ENCODE data around the gene SGCA.
A peak's percentile ranks its signal among the peaks of the same experiment; 100 is the strongest.

The SGCA gene

DNA sequence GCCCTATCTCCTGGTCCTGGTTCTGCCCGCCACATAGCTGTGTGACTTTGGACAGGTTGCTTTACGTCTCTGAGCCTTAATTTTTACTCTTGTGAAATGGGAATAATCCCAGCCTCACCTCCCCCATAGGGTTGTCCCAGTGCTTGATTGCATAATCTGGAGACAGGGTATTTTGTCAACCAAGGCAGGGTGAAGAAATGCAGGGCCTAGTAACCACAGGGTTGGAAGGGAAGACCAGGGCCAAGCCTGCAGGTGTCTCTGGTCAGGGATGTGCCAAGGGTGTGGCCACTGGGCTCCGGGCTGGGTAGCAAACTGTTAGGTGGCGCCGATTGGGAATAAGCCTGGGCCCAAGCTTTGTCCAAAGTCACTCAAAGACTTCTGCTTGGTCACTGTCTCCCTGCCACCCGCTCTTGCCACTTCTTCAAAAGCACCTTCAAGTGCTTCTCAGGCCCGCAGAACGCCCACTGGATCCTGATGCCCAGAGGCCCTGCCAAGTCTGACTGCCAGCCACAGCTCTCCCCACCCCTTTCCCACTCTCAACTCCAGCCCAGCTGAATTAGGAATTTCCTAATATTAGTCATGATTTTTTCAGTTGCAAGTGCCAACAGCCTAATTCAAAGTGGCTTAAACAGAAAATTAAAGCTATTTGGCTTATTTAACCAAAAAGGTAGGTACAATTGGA is 56.2 kb downstream of the SGCA start:
- 0 out of 2 replicates have a peak, but pooled peaks have one; percentile 22 for TF ChIP-seq ZNF768 (tag by site-specific recombination; IDR thresholded peaks at IDR 0.05)
- no peak for TF ChIP-seq ZNF830 (tag by site-specific recombination; IDR thresholded peaks at IDR 0.05; ENCODE audit: low read depth)
- Histone ChIP-seq H3K4me3 (ENCODE audit: low read depth, low read length) (no peak overlapping the region), H3K36me3 (ENCODE audit: control insufficient read depth in 2 of 2, insufficient read depth in 1 of 2, low read length in 2 of 2) (no peaks in the 10 kb centered on the region), H3K4me1 (ENCODE audit: control insufficient read depth, insufficient read depth, low read length) (0 out of 2 replicates have a peak, but pooled peaks cover 9% of the 10 kb centered on the region), H3K27ac (ENCODE audit: extremely low read depth, low read depth, low read length) (no peak overlapping the region), H3K9me3 (ENCODE audit: control insufficient read depth, insufficient read depth, low read depth, low read length) (no peaks in the 10 kb centered on the region)
- CTCF ChIA-PET, result interaction anchor here (0.6 to 14.7 kb wide), 5 partner anchors 18 to 128 kb away, joined by 3 to 217 read pairs (median 5); partner anchors contain the start of gene COL1A1
- POLR2A ChIA-PET, result interaction anchor here (0.5 to 1.0 kb wide), 2 partner anchors 10 kb away, joined by 3 to 4 read pairs; no protein-coding TSS in a partner anchor

DNA sequence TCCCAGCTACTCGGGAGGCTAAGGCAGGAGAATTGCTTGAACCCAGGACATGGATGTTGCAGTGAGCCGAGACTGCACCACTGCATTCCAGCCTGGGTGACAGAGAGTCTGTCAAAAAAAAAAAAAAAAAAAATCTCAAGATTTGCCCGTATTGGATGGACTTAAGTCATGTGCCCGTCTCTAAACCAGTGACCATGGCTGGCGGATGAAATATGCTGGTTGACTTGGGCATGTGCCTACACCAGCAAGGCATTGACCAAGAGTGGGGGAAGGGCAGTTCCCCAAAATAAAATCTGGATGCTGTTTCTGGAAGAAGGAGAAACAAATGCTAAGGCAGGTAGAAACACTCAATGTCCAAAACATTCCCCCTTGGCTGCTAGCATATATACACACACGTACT is 57.1 kb downstream of the SGCA start:
- ChIA-PET CTCF (interaction anchor here (0.7 to 14.7 kb wide), 3 partner anchors 19 to 50 kb away, joined by 4 to 217 read pairs (median 5); partner anchors contain the start of gene COL1A1), POLR2A (interaction anchor here (0.5 kb wide), 1 partner anchor 9 kb away, joined by 4 read pairs; no protein-coding TSS in a partner anchor)
- 0 out of 2 replicates have a peak, but pooled peaks cover 9% of the 10 kb centered on the region for H3K4me1 ChIP-seq (ENCODE audit: control insufficient read depth, insufficient read depth, low read length)
- H3K36me3 ChIP-seq (ENCODE audit: control insufficient read depth in 2 of 2, insufficient read depth in 1 of 2, low read length in 2 of 2), result no peaks in the 10 kb centered on the region
- no peak overlapping the region for H3K27ac ChIP-seq (ENCODE audit: extremely low read depth, low read depth, low read length)
- no peak for TF ChIP-seq TRIM28 (IDR thresholded peaks at IDR 0.05; ENCODE audit: borderline replicate concordance, low read length)
- no peak for TF ChIP-seq ZBTB21 (tag by site-specific recombination; IDR thresholded peaks at IDR 0.05)
- TF ChIP-seq ZBTB17 (tag by site-specific recombination; IDR thresholded peaks at IDR 0.05), result no peak
- no peak for TF ChIP-seq ZNF544 (tag by site-specific recombination; IDR thresholded peaks at IDR 0.05)
- TF ChIP-seq ZNF510 (tag by site-specific recombination; IDR thresholded peaks at IDR 0.05; ENCODE audit: insufficient replicate concordance), result no peak
- TF ChIP-seq, protein P1, sequence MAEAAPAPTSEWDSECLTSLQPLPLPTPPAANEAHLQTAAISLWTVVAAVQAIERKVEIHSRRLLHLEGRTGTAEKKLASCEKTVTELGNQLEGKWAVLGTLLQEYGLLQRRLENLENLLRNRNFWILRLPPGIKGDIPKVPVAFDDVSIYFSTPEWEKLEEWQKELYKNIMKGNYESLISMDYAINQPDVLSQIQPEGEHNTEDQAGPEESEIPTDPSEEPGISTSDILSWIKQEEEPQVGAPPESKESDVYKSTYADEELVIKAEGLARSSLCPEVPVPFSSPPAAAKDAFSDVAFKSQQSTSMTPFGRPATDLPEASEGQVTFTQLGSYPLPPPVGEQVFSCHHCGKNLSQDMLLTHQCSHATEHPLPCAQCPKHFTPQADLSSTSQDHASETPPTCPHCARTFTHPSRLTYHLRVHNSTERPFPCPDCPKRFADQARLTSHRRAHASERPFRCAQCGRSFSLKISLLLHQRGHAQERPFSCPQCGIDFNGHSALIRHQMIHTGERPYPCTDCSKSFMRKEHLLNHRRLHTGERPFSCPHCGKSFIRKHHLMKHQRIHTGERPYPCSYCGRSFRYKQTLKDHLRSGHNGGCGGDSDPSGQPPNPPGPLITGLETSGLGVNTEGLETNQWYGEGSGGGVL (tag by site-specific recombination; IDR thresholded peaks at IDR 0.05), result no peak
- TF ChIP-seq ZNF548 (tag by site-specific recombination; IDR thresholded peaks at IDR 0.05), result no peak
- TF ChIP-seq ZNF274 (IDR thresholded peaks at IDR 0.05; ENCODE audit: low read length), result no peak
- no peak for TF ChIP-seq ZNF274 (tag by site-specific recombination; IDR thresholded peaks at IDR 0.05; ENCODE audit: borderline replicate concordance)
- no peak for TF ChIP-seq MZF1 (tag by site-specific recombination; IDR thresholded peaks at IDR 0.05; ENCODE audit: borderline replicate concordance)
- H3K9me3 ChIP-seq (ENCODE audit: control insufficient read depth, insufficient read depth, low read depth, low read length), result no peaks in the 10 kb centered on the region
- H3K4me3 ChIP-seq (ENCODE audit: low read depth, low read length), result no peak overlapping the region
